Measurements from ENCODE around the gene TPST2.

DNA sequence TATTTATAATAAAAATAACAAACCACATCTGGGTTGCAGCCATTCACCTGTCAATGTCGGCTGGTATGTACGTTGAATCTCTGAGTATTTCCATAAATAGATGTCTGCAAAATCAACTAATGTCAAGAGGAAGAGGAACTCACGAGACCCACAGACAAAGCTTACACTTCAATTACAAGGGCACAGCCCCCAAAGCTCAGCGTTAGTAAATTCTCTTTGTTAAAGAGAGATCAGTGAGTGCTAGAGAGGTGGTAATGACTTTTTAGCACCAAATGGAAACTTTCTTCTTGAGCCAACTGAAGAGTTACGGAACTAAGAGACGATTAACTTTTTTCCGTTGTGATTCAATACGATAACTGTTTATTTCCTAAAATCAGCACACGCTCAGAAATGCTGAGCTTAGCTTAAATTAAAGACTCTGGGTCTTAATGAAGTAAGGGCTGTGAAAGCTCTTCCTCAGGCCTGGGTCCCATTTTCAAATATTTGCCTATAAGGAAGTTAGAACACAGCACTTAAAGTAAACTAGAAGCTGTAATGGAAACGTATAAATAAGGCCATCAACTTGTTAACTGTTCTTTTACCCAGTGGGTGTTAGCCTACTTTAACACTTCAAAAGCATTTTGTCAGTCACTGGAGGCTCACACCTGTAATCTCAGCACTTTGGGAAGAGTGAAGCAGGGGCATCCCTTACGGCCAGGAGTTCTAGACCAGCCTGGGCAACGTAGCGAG is 54.9 kb downstream of the TPST2 start:
- TF ChIP-seq MAFK (IDR thresholded peaks at IDR 0.05; ENCODE audit: partially characterized antibody) (peak; percentile 74), POLR2A (IDR thresholded peaks at IDR 0.05; ENCODE audit: low read length) (no peak), E2F6 (IDR thresholded peaks at IDR 0.05; ENCODE audit: borderline replicate concordance, low read depth) (no peak), ELK1 (IDR thresholded peaks at IDR 0.05; ENCODE audit: low read depth, low read length) (no peak), REST (IDR thresholded peaks at IDR 0.05) (no peak)
- TF ChIP-seq, protein P1, sequence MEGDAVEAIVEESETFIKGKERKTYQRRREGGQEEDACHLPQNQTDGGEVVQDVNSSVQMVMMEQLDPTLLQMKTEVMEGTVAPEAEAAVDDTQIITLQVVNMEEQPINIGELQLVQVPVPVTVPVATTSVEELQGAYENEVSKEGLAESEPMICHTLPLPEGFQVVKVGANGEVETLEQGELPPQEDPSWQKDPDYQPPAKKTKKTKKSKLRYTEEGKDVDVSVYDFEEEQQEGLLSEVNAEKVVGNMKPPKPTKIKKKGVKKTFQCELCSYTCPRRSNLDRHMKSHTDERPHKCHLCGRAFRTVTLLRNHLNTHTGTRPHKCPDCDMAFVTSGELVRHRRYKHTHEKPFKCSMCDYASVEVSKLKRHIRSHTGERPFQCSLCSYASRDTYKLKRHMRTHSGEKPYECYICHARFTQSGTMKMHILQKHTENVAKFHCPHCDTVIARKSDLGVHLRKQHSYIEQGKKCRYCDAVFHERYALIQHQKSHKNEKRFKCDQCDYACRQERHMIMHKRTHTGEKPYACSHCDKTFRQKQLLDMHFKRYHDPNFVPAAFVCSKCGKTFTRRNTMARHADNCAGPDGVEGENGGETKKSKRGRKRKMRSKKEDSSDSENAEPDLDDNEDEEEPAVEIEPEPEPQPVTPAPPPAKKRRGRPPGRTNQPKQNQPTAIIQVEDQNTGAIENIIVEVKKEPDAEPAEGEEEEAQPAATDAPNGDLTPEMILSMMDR (IDR thresholded peaks at IDR 0.05), result no peak
